Osteocyte (in vitro differentiated cells): ENCODE measurements around the gene BORCS6. TPM values are rescaled to one million over a fixed set of nuclear protein-coding genes. Genes with fewer than 3 reads are reported as not detected.

Experiments used
- DNase-seq: peaks from one replicate; pipeline ENCODE4 v3.0.0; 2021; ENCODE audit warnings: mixed read lengths; ENCODE audit not compliant: unreplicated experiment; ENCODE audit errors: extremely low spot score
- H3K27ac Mint-ChIP-seq: one replicate; pipeline ENCODE4 v1.8.0; 2021; ENCODE audit warnings: mild to moderate bottlenecking, mixed read lengths; ENCODE audit not compliant: unreplicated experiment
- H3K27me3 Mint-ChIP-seq: one replicate; pipeline ENCODE4 v1.8.0; 2021; ENCODE audit warnings: mixed read lengths; ENCODE audit not compliant: unreplicated experiment
- H3K36me3 Mint-ChIP-seq: one replicate; pipeline ENCODE4 v1.8.0; 2021; ENCODE audit warnings: mixed read lengths; ENCODE audit not compliant: unreplicated experiment
- H3K4me1 Mint-ChIP-seq: one replicate; pipeline ENCODE4 v1.8.0; 2021; ENCODE audit warnings: mixed read lengths; ENCODE audit not compliant: unreplicated experiment
- H3K4me3 Mint-ChIP-seq: one replicate; pipeline ENCODE4 v1.8.0; 2021; ENCODE audit warnings: mild to moderate bottlenecking, moderate library complexity, mixed read lengths; ENCODE audit not compliant: unreplicated experiment
- H3K9me3 Mint-ChIP-seq: one replicate; pipeline ENCODE4 v1.8.0; 2021; ENCODE audit warnings: mixed read lengths; ENCODE audit not compliant: unreplicated experiment
- CTCF ChIP-seq: fragments of 200-600 bp; sonication (generic); IDR thresholded peaks from 2 replicates; pipeline ENCODE4 v1.5.0; 2021; ENCODE audit warnings: antibody characterized with exemption, mild to moderate bottlenecking, moderate library complexity
- total RNA-seq: library from RNA; stranded (reverse); gene quantifications from 2 replicates; pipeline ENCODE4 v1.2.1, GENCODE V29; 2021

Gene BORCS6
- total RNA-seq, 1 donor from 2014 or later: 6.2 TPM

GRCh38 chr17:8149419-8150193, 40.4 kb downstream of the BORCS6 start:
- H3K4me1 Mint-ChIP-seq: peaks cover 36% of the 10 kb centered on the region
- H3K27me3 Mint-ChIP-seq: no peaks in the 10 kb centered on the region
- TF ChIP-seq CTCF: no peak
- H3K36me3 Mint-ChIP-seq: peaks cover 36% of the 10 kb centered on the region
- H3K27ac Mint-ChIP-seq: peak overlapping the region; percentile 54
- DNase-seq: no peak
- no peaks in the 10 kb centered on the region for H3K9me3 Mint-ChIP-seq
- H3K4me3 Mint-ChIP-seq: no peak overlapping the region

- Mint-ChIP-seq H3K27ac (no peak overlapping the region), H3K36me3 (peaks cover 43% of the 10 kb centered on the region), H3K4me3 (no peak overlapping the region), H3K27me3 (no peaks in the 10 kb centered on the region), H3K4me1 (peaks cover 27% of the 10 kb centered on the region), H3K9me3 (no peaks in the 10 kb centered on the region)
- no peak for TF ChIP-seq CTCF
- no peak for DNase-seq
These were observed 41.4 kb downstream of the BORCS6 start for GRCh38 chr17:8148560-8148959.

GRCh38 chr17:8147805-8148404, 42.1 kb downstream of the BORCS6 start:
- Mint-ChIP-seq H3K4me3 (no peak overlapping the region), H3K4me1 (peaks cover 21% of the 10 kb centered on the region), H3K36me3 (peaks cover 43% of the 10 kb centered on the region), H3K27me3 (no peaks in the 10 kb centered on the region), H3K27ac (no peak overlapping the region), H3K9me3 (no peaks in the 10 kb centered on the region)
- no peak for DNase-seq
- TF ChIP-seq CTCF: no peak

GRCh38 chr17:8147141-8147804, 42.7 kb downstream of the BORCS6 start:
- Mint-ChIP-seq H3K27me3 (no peaks in the 10 kb centered on the region), H3K4me1 (peaks cover 14% of the 10 kb centered on the region), H3K4me3 (no peak overlapping the region), H3K9me3 (no peaks in the 10 kb centered on the region), H3K36me3 (peaks cover 48% of the 10 kb centered on the region), H3K27ac (peak overlapping the region; percentile 57)
- no peak for DNase-seq
- no peak for TF ChIP-seq CTCF
